GM19035 (cell line): Measurements from ENCODE around the gene EHD4.

Experiments used
- ATAC-seq: cut with Tn5 transposase; IDR thresholded peaks from one replicate; pipeline ENCODE4 v1.9.1; 2021; ENCODE audit not compliant: unreplicated experiment

EHD4 gene

DNA sequence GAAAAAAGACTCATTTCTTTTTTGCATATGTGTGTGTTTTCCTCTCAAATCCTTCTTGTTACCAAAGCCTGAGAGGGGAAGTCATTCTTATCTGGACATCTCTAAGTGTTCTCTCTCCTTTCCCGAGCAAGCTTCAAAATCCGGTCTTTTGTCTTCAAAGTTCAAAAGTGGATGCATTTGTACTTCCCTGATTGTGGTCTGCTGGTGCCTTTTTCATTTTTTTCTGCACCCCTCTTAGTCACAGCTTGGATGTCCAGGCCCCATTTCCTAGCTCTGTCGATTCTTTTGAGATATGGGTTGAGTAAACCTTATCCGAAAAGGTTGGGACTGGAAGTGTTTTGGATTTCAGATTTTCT is 34.8 kb downstream of the EHD4 start:
- ATAC-seq = no peak

DNA sequence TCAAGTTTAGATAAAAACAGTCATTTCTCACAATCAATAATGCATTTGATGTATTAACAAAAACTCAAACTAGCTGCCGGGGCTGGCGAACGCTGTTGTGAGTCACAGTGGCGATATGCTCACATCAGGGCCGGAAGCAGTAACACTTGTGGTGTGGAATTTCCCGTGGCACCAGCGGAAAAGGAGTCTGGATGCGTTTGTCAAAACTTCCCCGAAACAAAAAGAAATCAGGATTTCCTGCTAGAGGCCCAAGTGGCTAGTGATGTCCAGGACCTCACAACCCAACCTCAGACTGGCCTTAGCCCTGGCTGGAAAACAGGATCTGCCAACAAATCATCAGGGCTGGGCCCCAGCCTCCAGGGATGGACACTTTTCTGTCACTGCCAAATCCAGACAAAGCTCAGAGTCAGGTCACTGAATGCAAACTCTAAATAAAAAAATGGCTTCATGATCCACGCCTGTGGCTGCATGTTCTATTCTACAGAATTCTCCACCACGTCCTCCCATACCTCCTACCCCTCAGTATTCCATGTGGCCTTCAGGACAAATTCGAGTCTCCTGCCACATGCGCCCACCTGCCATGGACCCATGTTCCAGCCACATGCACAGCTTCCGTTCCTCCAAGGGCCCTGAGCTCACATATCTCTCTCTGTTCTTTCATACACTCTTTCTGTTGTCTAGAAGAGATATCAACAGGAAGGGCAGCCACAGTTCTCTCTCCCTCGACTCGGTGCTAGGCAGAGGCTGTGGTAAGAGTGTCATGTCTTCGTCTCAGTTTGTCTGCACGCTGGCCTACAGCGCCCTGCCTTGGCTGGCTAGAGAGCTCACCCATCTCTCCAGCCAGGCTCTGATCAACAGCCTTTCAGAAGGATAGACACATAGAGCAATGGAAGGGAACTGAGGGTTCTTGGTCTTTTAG is 35.4 kb downstream of the EHD4 start:
- no peak for ATAC-seq

DNA sequence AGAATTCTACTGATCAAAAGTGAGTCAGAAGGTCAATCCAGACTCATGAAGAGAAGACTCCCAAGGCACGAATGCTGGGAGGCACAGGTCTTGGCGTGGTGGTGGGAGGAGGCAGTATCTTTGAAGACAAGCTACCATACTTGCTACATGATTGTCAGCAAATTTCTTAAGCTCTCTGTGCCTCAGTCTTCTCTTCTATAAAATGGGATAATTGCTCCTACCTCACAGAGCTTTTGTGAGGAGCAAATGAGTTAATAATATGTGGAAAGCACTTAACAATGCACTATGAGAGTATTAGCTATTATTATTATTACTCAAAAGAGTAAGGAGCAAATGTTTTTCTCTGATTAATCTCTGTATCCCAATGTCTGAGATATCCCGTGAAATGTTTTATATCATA is 36.2 kb downstream of the EHD4 start:
- no peak for ATAC-seq

DNA sequence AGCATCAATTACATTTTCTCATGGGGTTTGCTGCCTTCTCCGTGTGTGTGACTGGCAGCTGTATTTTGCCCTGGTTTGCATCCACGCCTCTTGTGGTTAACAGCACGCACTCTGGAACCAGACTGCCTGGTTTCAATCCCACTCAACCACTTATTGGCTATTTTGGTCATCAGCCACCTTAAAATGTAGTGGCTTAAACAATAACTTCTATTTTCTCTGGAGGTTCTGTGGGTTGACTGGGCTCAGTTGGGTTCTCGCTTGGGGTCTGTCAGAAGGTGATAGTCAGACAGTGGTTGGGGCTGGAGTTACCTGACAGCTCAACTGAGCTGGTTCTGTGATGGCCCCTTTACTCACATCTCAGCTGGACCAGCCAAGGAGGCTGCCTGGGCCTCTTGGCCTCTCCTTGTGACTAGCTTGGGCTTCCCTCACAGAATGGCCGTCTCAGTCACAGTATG is 36.8 kb downstream of the EHD4 start:
- no peak for ATAC-seq

DNA sequence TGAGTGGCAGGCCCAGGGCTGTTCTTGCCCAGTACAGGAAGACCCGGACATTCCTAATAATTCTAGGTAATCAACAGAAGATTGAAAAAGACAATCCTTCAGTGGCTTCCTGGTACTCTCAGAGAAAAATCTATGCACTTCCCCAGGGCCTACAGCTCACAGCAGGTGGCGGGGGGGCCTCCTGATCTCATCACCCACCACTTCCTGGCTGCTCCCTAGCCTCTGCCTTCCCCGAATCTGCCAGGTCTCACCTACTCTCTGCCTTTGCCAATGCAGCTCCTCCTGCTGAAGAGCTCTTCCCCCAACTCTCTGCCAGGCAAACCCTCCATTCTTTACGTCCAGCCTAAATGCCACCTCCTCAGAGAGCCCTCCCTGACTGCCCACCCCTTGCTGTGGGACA is 37.5 kb downstream of the EHD4 start:
- no peak for ATAC-seq

DNA sequence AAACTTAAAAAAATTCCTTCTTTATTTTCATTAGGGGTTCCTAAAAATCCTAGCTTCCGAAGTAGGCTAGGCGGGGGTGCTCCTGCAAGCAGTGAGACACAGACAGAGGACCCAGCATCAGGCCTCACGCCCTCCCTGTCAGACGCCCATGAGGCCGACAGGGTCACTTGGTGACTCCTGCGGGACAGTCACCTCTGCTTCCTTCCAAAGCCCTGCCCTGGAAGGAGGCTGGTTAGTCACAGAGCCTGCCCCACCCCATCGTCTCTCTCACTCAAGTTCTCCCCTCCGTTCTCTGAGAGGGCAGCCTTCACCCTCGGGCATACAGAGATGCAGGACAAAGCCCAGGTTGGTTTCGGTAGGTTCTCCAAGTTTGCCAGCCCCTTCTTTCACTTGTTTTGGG is 38.6 kb downstream of the EHD4 start:
- no peak for ATAC-seq

DNA sequence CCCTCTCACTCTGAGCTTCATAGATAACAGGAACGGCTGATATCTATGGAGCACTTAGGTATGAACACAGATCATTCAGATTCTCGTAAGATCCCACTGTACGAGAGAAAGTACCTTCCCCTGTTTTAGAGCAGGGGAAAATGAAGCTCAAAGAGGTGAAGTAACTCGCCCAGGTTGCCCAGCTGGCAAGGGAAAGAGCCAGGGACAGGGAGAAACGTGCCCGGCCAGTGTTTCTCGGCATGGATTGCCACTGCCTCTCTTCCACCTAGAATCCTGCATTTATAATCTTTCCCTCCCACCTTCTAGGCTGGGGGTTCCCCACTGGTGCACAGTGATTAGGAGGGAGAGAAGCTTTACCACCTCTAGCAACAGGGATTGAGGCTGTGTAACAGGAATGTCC is 39.0 kb downstream of the EHD4 start:
- ATAC-seq = no peak

DNA sequence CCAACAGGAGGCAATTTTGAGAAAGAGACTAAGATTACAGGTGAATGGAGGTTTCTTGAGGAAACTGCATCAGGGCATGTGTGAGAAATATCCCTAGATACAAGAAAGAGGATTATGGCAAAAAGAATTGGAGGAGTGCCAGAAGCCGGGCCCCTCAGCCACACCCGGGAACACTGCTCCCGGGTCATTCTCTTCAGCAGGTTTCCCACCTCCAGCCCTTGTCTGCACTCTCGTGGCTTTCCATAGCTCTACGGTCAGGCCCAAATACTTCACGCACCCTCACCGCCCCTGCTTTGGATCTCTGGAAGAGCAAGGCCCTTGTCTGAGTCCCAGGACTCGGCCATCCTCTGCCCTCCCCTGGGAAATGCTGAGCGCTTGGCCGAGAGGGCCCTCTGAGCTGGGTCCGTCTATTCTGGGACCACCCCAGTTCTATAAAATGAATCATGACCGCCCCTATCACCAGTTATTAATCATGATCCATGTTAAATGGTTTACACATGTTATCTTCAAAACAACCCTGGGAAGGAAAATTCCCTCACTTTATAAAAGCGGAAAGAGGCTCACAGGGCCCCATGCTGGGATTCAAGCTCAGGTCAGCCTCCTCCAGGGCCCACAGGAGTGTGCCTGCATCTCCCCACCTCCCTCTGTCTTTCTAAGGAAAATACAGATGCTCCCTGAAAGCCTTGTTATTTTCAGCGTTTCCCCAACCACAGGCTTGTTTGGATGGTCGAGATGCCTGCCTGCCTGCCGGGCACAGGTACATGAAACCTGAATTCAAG is 39.7 kb downstream of the EHD4 start:
- no peak for ATAC-seq

DNA sequence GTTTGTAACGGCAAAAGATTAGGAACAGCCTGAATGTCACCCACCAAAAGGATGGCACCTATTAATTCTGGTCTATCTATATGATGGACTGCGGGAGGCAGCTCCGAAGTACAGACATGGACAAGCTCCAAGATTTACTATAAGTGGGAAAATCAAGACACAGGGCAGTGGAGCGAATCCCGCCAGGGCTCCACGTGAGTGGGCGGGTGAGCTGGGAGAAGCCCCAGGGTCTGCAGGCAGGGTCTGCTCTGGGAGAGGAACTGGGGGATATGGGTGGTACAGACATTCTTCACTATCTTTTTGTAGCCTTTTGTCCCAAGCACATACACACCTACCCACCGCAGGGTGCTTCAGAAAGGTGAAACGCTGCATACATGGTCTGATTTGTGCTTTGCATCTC is 40.3 kb downstream of the EHD4 start:
- ATAC-seq = no peak

DNA sequence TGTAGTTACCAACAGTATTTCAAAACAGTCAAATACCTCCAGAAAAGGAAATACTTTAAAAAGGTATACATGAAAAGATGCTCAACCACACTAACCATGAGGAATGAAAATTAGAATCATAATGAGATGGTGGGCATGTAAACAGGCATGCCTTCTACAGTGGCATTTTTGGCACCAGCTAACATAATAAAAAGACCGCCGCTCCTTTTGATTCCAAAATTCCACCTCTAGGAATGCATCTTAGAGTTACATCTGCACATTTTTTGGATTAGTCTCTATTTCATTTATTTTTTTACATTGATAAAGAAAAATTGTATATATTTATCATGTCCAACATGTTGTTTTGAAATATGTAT is 41.5 kb downstream of the EHD4 start:
- ATAC-seq = no peak

DNA sequence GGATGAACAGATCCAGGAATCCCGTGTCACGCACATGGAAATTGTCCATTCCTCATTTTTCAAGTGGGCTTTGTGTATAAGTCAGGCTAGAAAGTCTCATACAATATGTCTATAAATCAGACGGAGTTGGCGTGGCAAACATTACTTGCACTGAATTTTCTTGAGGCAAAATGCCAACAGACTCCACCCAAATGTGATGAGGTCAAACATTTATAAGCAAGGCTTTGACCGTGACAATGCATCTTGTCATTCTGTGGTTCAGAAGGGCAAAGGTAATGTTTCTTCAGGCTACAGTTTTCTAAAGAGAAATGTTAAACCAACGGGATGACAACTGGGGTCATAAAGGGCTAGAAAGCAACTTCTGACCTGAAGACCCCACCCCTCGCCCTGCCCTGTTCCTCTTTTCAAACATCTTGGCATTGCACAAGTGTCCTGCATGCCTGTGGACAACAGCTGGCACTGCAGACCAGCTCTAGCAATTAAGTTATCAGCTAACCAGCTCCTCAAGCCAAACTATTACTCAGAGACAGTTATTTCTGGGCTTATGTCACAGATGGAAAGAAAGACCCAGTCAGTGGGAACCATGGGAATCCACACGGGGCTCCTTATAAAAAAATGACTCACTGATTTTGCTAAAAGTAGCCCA is 42.0 kb downstream of the EHD4 start:
- no peak for ATAC-seq

DNA sequence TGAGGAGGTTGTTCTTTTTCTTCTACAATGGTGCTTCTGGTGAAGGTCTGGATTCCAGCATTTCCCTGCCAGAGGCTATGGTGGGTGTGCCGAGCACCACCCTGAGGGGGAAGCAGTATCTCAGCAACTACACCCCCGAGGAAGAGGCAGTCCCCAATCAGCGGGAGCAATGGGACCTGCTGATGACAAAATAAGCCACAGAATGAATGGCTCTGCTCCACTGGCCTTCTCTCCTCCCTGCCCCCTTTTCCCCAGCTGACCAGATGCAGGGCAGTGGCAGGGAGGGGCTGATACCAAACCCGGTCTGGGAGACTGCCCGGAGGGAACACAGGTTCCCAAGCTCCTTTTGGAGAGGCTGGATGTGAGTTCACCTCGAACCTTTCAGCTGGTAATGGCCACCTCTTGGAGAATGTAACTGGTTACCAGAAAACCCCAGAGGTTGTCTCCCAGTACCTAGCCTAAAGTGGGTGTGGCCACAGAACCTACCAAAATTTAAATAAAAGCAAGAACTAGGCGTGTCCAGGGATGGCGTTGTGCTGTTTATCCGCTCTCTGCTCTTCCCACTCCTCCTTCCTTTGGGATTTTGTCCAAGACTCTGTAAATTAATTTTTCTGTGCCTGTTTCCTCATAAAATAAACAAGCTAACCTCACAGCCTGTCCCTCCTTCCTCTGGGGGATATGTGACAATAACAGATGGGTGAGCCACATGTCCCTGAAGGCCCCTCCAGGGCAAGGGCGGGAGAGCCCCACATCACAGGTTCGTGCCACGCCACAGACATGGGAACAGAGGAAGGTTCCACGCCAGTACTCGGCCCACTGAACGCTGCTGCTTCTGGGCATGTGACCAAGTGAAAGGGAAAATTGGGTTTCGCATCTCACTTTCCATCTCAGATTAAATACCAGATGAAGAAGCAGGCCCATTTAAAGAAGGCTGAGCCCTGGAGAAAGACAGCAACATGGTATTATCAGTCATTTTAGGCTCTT is 43.4 kb downstream of the EHD4 start:
- ATAC-seq = no peak

DNA sequence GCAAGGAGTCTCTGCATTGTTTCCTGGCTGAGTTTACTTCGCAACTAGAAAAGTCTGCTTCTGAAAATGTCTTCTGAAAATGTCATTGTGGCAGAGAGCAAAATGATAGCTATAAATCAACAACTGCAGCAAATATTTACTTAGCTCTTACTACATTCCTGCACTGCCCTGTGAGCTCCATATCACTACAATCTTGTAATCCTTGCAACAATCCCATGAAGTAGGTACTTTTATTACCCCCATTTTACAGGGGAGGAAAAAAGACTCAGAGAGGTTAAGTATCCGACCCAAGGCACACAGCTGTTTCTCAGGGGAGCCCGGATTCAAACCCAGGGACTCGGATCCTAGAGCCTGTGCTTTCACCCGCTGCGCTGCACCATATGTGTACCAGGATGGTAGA is 44.3 kb downstream of the EHD4 start:
- ATAC-seq = no peak

DNA sequence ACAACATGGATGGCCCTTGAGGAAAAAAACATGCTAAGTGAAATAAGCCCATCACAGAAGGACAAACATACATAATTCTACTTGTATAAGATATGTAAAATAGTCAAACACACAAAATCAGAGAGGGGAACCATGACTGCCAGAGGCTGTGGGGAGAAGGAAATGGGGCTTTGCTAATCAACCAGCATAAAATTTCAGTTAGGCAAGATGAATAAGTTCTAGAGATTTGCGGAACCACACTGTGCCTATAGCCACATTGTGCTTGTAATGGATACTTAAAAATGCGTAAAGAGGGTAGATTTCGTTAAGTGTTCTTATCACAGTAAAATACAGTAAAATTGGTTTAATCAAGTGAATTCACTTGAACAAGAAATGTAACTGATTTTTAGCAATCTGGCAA is 44.8 kb downstream of the EHD4 start:
- ATAC-seq = no peak

DNA sequence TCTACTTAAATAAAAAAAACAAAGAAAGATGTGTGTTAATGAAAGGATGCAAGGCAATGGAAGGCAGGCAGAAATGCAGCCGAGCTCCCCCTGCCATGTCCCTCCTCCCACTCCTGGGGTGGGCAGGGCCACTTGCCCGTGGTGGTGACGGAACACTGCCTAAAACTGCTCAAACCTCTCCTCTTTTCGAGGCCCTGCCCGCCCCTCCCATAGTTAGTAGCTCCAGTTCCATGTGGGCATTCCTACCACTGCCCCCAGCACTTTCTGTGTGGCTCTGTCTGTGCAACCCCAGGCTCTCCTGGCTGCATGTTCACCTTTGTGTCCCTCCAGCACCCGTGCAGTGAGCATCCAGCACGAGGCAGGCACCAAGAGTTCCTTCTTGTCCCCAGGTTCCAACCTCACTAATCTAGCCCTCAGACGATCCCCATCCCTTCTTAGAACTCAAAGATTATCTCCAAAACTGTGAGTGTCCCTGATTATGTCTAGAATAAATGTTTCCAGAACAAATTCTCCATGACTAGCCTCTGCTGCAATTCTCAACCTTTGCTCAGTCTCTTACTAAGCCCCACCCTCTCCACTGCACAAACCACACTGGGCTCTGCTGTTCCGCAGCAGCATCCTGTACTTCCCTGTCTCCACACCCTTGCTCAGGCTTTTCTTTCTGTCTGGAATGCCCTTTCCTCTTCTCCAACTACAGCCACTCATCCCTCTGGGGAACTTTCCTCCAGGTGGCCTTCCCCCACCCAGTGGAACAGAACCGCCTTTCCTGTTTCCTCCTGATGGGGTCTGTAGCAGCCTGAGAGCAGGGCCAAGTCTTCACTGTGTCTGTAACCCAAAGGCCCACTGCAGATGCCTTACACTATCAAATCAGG is 45.9 kb downstream of the EHD4 start:
- ATAC-seq = no peak

DNA sequence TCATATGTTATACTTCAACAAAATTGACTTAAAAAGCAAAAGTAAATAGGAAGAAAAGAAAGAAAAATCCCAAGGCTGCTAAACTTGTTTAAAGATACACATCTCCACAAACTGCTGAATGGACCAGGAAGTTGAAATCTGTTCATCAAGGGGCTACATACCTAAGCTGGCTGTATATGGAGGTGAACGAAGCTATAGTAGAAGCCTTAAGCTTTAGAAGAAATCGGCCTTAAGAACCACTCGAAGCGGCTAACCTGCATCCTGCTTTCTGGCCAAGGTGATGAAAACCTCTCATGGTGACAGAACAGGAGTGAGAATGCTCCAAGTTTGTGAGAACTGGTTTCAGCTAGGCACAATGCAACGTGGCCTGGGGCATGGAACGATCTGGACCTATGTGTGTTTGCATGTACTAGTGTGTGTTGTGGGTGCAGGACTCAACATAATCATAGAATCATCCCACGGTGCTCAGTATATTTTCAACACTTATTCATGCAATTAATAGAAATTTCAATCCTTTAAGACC is 47.2 kb downstream of the EHD4 start:
- no peak for ATAC-seq

DNA sequence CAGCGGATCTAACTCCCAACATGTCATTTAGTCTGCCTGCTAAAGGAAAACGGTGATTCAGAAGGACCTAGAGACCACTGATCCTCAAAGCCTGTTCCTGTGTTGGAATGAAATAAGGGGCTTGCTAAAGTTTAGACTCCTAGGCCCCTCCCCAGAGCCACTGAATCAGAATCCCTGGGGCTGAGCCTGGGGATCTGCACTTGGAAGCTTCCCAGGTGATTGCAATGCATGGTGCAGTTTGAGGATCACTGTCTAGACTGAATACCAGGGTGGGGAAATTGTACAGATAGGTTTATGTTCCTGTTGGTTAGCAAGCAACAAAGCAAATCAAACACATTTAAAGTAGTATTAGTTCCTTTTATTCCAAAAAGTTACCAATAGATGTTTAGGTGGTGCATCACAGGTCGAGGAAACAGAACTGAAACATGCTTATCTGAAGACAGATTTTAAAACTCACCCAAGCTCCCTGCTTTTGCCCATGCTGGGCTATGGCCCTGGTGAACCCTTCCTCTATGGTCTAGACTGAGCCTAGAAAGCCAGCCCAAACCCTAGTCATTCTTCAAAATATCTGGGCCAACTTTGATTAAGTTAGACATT is 48.9 kb downstream of the EHD4 start:
- ATAC-seq = no peak

DNA sequence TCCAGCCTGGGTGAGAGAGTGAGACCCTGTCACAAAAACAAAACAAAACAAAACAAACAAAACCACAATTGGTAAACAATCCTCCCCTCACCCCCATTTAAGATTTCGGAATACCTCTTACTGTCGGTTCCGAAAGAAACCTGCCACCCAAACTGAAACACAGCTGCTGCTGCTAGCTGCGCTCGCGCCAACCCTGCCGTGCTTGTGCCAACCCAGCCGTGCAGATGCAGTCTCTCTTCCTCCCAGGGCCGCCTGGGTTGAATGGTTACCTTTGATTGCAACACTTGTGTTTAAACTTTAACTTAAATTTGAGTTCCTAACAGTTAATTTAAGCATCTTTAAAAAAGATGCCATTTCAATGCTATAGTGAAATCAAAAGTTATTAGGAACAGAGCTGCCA is 50.0 kb downstream of the EHD4 start:
- ATAC-seq = no peak

DNA sequence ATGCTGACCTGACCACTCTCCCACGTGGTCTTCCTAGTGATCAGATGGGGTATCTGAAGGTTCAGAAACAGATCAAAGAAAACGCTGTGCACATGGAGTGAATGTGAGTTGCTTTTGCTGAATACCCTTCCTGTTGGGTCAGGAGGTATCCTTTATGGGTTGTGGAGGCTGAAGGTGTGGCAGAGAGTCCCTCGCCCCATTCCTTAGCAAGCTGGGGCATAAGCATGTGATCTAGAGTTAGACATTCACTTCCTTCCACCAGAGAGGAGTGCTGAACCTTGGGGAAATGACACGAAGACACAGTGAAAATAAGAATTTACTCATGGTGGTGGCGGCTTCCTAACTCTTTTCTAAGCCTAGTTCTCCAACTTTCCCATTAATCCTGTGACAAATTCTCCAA is 50.7 kb downstream of the EHD4 start:
- ATAC-seq = no peak
